Measurements from ENCODE around the gene PPP2R2D.
"Not testable (repeated sequence)": the region's sequence is repeated elsewhere in the genome, so short reads cannot be mapped to it uniquely, and the experiment has no call there.

The PPP2R2D gene

DNA sequence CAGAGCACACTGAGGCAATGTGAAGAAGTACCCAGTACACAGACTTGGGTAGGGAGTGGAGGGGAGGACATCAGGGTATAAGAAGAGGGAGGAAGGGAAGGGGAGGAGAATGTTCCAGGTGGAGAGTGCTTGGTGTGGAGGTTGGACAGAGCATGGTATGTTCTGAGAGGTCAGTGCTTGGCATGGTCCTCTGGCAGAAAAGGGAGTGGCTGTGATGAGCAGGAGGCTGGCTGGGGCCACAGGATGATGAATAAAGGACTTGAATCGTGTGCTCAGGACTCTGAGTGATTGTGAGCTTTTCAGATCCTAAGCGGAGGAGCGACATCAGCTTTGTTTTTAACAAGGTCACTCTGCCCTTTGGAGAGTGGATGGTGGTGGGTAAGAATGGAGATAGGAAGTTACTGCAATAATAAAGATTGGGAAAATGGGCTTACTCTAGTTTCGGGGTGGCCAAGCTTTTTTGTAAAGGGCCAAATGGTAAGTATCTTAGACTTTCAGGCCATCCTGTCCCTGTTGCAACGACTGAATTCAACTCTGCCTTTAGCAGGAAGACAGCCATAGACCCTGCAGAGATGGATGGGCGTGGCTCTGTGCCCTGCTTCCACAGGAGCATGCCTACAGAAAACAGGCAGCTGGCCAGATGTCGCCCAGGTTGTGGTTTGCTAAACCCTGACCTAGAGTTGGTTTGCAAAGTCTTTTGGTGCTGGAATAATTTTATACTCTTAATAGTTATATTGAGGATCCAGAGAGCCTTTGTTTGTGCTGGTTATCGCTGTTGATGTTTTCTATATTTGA, 8.4 kb downstream of the PPP2R2D start:
- DNase-seq = no peak

DNA sequence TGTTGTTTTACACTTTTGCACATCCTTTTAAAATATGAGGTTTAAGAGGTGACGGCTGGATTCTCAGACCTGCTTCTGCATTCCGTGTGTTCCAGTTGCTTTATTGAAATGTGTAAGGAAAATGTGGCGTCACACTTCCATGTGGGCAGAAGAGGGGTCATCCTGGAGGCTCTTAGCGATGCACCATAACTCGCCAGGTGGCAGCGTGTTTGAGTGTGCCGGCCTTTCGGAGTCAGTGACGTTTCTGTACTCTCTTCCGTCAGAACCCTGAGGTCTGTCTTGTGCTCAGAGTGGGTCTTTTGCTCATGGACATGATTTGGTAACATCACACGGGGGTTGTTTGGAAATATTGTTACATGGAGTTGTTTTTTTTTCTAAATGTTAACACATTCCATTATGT, 9.1 kb downstream of the PPP2R2D start:
- no peak for DNase-seq

DNA sequence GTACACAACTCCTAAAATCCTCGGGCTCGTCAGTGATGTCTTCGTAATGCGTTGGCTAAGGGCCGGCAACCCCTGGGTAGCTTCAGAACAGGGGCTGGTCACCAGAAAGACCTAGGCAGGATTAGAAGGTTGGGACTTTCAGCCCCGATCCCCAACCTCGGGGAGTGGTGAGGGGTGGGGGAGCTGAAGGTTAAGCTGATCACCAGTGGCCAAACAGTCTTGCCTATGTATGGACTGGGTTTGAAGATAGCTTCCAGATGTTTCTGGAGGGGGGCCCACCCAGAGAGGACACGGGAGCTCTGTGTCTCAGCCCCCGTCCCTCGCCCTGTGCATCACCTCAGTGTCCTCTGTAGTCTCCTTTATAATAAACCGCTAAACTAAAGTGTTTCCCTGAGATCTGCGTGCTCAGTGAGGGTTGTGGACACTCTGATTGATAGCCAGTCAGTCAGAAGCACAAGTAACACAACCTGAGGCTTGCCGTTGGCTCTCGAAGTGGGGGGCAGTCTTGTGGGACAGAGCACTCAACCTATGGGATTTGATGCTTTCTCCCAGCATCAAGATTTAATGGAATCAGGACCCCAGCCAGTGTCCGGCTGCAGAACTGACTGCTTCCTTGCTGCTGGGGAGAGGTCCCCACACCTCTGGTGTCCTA, 10.0 kb downstream of the PPP2R2D start:
- DNase-seq = no peak

DNA sequence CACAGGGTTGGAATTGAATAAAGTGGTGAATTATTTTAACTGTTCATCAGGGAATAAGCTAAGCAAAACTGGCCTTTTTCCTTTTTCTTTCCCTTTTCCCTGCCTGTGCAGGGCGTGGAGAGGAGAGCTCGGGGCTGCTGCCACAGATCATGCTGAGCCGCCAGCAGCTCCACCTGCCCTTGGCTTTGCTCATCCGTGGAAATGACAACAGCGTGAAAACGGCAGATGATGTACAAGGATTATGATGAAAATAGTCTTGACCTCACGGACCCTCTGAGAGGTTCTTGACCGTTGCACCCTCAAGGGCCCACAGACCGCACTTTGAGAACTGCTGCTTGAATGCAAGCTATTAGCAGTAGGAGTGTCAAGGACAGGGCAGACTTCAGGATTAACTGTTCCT, 10.6 kb downstream of the PPP2R2D start:
- no peak for DNase-seq

DNA sequence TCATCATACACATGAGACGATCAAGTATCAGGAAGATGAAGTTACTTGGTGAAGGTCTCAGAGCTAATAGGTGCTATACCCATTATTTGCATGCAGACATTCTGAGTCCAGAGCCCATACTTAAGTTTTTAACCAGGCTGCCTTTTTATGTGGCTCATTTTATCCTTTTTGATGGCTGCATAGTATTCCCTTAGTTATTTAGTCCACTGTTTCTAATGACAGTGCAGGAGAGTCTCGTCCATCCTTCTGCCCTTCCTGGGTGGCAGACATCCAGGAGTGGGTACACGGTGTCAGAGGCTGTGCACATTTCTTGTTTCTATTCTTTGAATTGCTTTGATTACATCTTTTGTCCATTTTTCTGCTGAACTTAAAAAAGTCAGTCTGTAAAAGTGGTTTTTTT, 11.8 kb downstream of the PPP2R2D start:
- DNase-seq = no peak

DNA sequence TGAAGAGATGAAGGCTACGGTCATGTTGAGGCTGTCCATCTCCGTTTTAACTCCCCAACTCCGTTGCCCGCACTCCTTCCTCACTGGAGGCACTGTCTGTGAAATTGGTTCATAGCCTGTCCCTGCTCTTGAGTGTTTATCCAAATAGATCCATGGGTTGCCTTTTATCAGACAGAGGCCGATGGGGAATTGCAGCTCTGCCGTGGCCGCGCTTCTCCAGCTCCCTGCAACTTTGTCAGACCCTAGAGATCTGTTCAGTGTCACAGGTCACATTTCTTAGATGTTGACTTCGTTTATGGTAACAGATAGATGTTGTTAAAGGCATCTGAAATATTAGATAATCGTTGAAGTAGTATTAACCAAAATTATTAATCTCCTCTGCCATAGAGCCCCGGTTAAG, 14.7 kb downstream of the PPP2R2D start:
- no peak for DNase-seq

DNA sequence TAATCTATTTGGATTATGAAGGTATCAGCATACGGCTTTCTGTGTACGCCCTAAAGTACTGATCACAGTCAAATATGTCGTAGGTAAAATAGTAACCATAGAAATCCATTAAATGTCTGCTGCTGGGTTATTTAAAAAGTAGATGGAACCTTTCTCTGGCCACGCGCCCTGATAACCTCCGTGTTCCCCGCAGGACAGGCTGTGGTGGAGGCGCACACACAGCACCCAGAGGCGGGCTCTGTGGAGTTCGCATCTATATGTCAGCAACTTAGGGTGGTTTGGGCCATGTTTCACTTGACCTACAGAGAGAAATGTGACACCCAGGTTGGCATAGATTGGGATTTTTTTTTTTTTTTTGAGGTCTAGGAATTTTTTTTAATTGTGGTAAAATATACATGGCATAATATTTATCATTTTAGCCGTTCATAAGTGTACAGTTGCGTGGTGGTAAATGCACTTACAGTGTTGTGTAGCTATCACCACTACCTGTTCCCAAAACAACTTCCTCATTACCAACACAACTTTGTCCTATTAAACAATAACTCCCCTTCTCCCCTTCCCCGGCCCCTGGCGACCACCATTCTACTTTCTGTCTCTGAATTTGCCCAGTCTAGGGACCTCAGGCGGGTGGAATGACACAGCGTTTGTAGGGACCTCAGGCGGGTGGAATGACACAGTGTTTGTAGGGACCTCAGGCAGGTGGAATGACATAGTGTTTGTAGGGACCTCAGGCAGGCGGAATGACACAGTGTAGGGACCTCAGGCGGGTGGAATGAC, 15.4 kb downstream of the PPP2R2D start:
- no peak for DNase-seq

DNA sequence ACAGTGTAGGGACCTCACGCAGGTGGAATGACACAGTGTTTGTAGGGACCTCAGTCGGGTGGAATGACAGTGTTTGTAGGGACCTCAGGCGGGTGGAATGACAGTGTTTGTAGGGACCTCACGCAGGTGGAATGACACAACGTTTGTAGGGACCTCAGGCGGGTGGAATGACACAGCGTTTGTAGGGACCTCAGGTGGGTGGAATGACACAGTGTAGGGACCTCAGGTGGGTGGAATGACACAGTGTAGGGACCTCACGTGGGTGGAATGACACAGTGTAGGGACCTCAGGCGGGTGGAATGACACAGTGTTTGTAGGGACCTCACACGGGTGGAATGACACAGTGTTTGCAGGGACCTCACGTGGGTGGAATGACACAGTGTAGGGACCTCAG, 16.0 kb downstream of the PPP2R2D start:
- DNase-seq = not testable (repeated sequence)

DNA sequence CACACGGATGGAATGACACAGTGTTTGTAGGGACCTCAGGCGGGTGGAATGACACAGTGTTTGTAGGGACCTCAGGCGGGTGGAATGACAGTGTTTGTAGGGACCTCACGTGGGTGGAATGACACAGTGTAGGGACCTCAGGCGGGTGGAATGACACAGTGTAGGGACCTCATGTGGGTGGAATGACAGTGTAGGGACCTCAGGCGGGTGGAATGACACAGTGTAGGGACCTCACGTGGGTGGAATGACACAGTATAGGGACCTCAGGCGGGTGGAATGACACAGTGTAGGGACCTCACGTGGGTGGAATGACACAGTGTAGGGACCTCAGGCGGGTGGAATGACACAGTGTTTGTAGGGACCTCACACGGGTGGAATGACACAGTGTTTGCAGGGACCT, 16.7 kb downstream of the PPP2R2D start:
- DNase-seq = not testable (repeated sequence)

DNA sequence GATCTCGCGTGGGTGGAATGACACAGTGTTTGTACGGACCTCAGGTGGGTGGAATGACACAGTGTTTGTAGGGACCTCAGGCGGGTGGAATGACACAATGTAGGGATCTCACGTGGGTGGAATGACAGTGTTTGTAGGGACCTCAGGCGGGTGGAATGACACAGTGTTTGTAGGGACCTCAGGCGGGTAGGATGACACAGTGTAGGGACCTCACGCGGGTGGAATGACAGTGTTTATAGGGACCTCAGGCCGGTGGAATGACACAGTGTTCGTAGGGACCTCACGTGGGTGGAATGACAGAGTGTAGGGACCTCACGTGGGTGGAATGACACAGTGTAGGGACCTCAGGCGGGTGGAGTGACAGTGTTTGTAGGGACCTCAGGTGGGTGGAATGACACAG, 18.7 kb downstream of the PPP2R2D start:
- DNase-seq = not testable (repeated sequence)

DNA sequence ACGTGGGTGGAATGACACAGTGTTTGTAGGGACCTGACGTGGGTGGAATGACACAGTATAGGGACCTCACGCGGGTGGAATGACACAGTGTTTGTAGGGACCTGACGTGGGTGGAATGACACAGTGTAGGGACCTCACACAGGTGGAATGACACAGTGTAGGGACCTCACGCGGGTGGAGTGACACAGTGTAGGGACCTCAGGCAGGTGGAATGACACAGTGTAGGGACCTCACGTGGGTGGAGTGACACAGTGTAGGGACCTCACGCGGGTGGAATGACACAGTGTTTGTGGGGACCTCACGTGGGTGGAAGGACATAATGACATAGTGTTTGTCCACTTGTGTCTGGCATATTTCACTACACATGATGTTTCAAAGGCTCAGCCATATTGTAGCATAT, 19.3 kb downstream of the PPP2R2D start:
- no peak for DNase-seq

DNA sequence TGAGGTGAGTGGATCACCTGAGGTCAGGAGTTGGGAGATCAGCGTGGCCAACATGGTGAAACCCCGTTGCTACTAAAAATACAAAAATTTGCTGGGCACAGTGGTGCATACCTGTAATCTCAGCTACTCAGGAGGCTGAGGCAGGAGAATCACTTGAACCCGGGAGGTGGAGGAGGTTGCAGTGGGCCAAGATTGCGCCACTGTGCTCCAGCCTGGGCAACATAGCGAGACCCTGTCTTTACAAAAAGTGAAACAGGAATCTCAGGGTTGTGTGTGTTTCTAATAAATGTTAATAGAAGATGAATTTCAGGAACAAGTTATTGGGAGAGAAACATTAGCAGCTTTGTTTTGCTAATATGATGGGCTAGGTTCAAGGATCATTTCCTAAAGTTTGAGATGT, 19.9 kb downstream of the PPP2R2D start:
- no peak for DNase-seq

DNA sequence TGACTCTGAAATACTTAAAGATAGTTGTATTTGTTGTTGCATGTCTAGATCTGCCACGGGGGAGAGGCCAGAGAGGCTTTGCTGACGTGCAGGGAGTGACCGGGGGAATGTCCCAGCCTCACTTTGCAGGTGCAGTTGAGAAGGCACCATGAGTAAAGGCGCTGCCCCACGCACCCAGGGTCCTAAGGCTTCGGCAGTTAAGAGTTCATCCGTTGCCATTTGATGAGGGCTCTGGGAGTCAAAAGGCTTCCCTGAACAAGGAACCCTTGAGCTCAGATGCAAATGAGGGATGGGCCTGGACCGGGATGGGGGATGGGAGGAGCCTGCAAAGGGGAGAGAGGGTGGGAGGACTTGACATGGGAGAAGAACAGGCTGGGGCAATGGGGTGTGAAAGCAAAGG, 20.4 kb downstream of the PPP2R2D start:
- DNase-seq = no peak

DNA sequence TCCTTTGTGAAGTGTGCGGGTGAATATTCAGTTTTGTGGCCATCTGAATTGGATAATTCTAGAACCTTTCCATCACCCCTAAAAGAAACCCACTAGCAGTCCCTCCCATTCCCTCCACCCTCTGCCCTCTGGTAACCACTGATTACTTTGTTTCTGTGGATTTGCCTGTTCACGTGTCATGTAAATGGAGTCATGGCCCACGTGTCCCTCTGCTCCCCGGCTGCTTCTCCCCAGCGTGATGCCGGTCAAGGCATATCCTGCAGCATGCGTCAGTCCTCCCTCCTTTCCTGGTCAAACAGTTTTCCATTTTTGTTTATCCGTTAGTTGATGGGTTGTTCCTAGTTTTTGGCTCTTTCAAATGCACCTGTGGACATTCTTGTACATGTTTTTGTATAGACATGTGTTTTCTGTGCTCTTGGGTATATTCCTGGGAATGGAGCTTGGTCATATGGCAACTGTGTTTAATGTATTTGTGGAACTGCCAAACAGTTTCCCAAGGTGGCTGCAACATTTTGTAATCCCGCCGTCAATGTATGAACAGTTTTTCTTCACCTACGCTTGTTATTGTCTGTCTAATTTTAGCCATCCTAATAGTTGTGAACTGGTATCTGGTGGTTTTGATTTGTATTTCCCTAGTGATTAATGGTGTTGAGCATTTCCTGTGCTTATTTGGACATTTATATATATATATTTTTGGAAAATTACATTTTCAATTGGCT, 22.4 kb downstream of the PPP2R2D start:
- no peak for DNase-seq

DNA sequence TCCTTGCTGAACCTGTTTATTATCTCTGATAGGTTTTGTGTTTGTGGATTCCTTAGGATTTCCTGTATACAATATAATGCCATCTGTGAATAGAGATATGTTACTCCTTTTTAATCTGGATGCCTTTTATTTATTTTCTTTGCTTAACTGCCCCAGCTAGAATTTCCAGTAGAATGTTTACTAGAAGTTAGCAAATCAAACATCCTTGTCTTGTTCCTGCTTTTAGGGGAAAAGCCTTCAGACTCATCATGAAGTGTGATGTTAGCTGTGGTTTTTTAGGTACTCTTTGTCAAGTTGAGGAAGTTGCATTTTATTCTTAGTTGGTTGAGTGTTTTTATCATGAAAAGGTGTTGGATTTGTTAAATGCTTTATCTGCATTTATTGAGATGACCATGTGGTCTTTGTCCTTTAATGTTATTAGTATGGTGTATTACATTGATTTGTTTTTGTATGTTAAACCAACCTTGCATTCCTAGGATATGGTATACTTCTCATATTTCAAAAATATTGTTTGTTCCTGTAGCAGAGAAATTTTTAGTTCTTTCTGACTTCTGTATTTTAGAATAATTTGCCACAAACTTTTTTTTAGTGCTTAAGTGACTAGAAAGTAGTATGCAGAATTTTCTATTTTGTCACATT, 24.3 kb downstream of the PPP2R2D start:
- DNase-seq = peak; percentile 10 to 29

DNA sequence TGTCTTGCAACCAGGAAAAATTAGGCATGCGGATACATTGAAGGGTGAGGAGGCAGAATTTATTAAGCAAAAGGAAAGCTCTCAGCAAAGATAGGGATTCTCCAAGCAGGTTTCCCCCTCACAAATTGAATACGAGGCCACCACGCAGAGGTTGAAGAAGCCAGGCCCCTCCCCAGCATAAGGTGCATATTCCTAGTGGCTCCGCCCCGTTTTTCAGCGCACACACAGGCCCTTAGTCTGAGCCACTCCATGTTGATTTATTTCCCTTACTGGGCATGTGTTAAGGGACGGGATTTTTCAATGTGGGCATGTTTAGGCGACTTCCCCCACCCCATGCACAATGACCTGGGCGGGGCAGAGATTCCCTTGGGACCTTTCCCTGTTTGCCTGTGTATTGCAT, 24.9 kb downstream of the PPP2R2D start:
- no peak for DNase-seq

DNA sequence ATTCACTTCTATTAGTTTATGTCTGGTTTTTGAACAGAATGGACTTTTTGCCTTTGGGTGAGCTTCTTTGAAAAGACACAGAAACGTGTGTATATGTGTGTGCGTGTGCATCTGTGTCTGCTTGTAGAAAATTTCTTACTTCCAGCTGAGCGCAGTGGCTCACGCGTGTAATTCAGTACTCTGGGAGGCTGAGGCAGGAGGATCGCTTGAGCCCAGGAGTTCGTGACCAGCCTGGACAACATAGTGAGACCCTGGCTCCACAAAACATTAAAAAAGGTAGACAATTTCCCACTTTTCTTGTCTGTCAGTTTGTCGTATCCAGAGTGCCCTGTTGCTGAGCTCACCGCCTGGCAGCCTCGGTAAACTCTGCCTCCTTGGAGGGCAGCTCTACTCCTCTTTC, 25.4 kb downstream of the PPP2R2D start:
- no peak for DNase-seq

DNA sequence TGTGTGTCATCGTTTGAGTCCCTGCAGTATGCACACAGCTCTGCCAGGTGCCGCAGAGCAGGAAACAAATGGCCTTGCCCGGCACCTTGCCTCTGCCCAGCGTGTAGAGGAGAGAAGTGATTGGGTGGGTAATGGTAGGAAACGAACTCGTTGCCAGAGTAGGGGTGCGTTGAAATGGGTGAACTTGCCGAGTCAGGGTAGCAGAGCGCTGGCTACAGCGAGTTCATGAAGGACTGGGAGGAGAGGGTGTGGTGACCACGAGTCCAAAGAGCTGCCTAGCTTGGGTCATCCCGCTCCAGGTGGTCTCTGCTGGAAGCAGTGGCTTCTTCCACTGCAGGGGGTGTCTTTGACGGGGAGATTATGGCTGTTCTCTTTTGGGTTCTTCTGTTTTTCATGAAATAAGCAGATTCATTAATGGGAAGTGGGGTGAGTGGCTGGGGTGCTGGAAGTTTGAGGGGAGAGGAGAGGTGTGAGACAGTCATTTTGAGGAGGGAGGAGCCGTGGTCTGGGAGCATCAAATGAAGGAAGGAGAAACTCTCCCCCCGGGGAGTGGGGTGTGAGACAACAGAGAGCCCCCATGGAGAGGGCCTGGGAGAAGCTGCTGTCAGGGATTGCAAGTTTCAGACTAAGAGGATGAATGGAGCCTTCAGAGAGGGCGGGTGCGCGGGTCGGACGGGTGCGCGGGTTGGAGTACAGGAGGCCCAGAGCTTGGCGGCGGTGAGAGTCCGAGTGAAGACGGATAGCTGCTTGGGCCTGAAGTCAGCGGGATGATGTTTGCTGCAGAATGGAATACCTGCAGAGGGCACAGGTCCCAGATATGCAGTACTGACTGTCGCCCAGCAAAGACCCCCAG, 26.2 kb downstream of the PPP2R2D start:
- DNase-seq = no peak

DNA sequence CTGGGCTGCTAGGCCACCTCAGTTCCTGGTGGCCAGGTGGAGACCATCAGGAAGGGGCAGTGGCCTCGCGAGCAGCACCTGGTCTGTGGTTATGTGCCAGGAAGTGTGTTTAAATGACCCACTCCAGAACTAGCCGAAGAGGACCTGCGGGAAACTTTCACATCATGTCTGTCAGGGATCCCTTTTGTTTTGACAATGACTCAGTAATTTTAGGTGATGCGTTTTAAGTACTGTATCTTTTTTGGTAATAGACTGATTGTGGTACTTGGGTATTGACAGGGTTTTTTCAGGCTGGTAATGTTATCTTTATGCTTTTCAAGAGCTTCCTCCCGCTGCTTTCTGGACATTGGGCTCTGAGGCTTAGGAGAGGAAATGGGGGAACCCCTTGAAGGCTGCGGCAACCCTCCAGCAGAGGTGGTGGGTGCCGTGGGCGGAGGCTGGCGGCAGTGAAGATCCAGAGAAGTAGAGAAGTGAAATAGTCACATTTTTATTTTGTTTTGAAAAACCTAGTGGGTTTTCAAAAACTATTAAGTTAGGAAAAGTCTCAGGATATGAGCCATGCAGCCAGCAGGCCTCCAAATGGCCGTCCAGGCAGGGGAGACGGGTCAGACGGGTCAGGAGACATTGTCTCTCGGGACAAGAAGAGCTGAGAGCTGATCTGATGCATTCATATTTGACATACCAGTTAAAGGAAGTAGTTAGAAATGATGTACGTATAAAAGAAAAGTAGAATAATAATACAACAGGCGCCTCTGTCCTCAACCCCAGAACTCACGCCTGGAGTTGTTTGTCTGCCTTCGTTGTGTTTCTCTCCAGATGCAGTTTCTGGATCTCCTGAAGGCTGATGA, 27.7 kb downstream of the PPP2R2D start:
- no peak for DNase-seq

DNA sequence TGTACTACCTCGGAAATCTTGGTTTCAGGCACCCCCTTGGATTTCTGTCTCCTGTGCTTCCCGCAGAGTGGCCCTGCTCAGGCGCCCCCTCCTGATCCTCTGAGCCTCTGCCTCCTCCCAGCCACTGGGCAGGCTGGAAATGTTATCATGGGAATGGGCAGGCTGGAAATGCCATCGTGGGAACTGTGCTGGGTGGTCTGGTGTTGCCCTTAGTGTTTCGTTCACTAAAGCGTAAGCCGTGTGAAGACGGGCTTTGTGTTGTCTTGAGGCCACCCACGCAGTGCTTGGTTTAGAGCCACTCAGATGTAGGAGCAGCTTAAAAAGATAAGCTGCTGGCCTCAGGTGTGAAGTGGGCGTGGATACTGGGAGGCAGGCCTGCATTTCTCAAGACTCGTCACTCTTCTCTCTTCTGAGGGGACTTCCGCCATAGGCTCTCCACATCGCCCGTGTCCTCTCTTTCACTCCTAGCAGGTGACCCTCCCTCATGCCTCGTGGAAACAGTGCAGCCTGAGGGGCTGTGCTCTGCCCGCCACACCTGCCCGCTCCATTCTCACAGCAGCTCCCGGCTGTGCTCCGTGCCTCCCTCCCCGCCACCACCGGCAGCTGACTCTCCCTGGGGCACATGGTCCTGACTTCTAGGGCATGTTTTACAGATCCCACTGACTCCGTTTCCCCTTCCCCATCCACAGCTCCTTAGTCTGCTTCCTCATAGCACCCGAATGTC, 28.5 kb downstream of the PPP2R2D start:
- DNase-seq = no peak

Measured in AML-193 (cell line).